ENCODE data around the gene F5. TPM values are rescaled to one million over a fixed set of nuclear protein-coding genes. Genes with fewer than 3 reads are reported as not detected.
A peak's percentile ranks its signal among the peaks of the same experiment; 100 is the strongest.

The F5 gene
- total RNA-seq, 6 experiments from 2014 or later, result 110 to 279 (median 175) TPM

DNA sequence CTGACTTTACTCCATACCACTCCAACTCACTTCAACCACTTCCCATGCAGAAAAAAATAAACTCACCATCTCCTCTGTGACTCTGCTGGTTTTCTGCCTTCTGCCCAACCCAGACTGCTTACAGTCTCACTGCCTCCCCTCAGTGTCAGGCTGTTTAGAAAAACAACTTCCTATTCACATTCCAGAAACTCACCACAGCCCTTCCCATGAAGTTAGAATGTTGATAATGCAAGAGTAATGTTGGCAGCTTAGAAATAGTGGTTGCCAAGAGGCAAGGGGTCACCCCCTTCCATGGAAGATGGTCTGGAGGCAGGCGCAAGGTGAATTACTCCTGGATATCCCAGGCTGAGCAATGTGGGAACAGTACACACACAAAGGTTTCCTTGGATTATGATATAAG, 43.7 kb upstream of the F5 start, which contains the start of gene SELP:
Gene SELP, minus strand, starts transcription at position 119 of the 400 bp plus-strand sequence. Its CDS starts 50 bp downstream, at position 69.
- Histone ChIP-seq H3K36me3 (no peaks in the 10 kb centered on the region), H3K4me3 (no peak within 1 kb of the TSS), H3K4me1 (no peaks in the 10 kb centered on the region), H3K27ac (no peak within 1 kb of the TSS), H3K27me3 (no peaks in the 10 kb centered on the region), H3K9me3 (peaks cover 0 to 9% (median 0%) of the 10 kb centered on the region in 4 donors)
- WGBS (ENCODE audit: insufficient coverage, low coverage, low lambda C conversion rate, missing lambda C conversion rate), result 70% methylated on average over 1 of the region's 1 CpG
- DNase-seq, result no peak
- intact Hi-C loops (cut with DNase I), result no loop called here
- TF ChIP-seq POLR2A (IDR thresholded peaks at IDR 0.05), result no peak
- TF ChIP-seq, protein P1, sequence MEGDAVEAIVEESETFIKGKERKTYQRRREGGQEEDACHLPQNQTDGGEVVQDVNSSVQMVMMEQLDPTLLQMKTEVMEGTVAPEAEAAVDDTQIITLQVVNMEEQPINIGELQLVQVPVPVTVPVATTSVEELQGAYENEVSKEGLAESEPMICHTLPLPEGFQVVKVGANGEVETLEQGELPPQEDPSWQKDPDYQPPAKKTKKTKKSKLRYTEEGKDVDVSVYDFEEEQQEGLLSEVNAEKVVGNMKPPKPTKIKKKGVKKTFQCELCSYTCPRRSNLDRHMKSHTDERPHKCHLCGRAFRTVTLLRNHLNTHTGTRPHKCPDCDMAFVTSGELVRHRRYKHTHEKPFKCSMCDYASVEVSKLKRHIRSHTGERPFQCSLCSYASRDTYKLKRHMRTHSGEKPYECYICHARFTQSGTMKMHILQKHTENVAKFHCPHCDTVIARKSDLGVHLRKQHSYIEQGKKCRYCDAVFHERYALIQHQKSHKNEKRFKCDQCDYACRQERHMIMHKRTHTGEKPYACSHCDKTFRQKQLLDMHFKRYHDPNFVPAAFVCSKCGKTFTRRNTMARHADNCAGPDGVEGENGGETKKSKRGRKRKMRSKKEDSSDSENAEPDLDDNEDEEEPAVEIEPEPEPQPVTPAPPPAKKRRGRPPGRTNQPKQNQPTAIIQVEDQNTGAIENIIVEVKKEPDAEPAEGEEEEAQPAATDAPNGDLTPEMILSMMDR (IDR thresholded peaks at IDR 0.05), result no peak
- peak in 1 of 4 donors; percentile 17 for ATAC-seq

- WGBS (ENCODE audit: insufficient coverage, low coverage, low lambda C conversion rate, missing lambda C conversion rate), result 51% methylated on average over 2 of the region's 2 CpGs
- no peak overlapping the region for H3K27ac ChIP-seq
These were observed 38.6 kb upstream of the F5 start for GRCh38 chr1:169624912-169625311.

DNA sequence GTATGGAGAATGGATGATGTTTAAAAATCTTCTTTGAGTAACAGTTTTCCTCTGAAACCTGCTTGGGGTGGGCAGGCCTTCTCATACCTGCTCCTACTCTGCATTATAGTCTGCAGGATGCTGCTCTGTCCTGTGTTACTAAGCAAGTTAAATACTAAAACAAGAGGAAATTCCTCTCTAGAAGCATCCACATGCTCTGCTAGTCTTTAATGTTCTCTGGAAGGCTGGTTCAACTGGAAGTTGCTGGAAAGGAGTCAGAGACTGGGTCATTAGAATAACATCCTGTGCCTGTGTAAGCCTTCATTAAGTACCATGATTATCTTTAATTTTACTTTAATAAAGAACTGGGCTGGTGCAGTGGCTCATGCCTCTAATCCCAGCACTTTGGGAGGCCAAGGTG, 37.8 kb upstream of the F5 start:
- Histone ChIP-seq H3K4me3 (no peak overlapping the region), H3K27me3 (no peaks in the 10 kb centered on the region), H3K4me1 (no peaks in the 10 kb centered on the region), H3K9me3 (no peaks in the 10 kb centered on the region), H3K27ac (no peak overlapping the region), H3K36me3 (no peaks in the 10 kb centered on the region)
- DNase-seq, result no peak
- no peak for ATAC-seq
- no peak for TF ChIP-seq POLR2A (IDR thresholded peaks at IDR 0.05)
- TF ChIP-seq, protein P1 (IDR thresholded peaks at IDR 0.05), result no peak
- intact Hi-C loops (cut with DNase I), result no loop called here

More at GRCh38 chr1:169624912-169625311, 38.6 kb upstream of the F5 start:
- intact Hi-C loops (cut with DNase I), result no loop called here
- TF ChIP-seq POLR2A (IDR thresholded peaks at IDR 0.05), result no peak
- TF ChIP-seq, protein P1 (IDR thresholded peaks at IDR 0.05), result no peak
- Histone ChIP-seq H3K4me3 (no peak overlapping the region), H3K4me1 (no peaks in the 10 kb centered on the region), H3K36me3 (no peaks in the 10 kb centered on the region), H3K9me3 (no peaks in the 10 kb centered on the region), H3K27me3 (no peaks in the 10 kb centered on the region)
- ATAC-seq, result no peak
- DNase-seq, result no peak

GRCh38 chr1:169623132-169623926, 37.0 kb upstream of the F5 start:
- no peak for TF ChIP-seq POLR2A (IDR thresholded peaks at IDR 0.05)
- TF ChIP-seq, protein P1 (IDR thresholded peaks at IDR 0.05), result no peak
- no peak for ATAC-seq

More at GRCh38 chr1:169623132-169623926, 37.0 kb upstream of the F5 start:
- no peaks in the 10 kb centered on the region for H3K4me1 ChIP-seq
- no peaks in the 10 kb centered on the region for H3K9me3 ChIP-seq
- WGBS (ENCODE audit: insufficient coverage, low coverage, low lambda C conversion rate, missing lambda C conversion rate), result 73% methylated on average over 6 of the region's 6 CpGs
- no peak overlapping the region for H3K27ac ChIP-seq
- H3K36me3 ChIP-seq, result no peaks in the 10 kb centered on the region
- intact Hi-C loops (cut with DNase I), result no loop called here
- no peak for DNase-seq
- no peak overlapping the region for H3K4me3 ChIP-seq
- no peaks in the 10 kb centered on the region for H3K27me3 ChIP-seq
